Ishikawa (cell line): ENCODE data around the gene RPS6KA6.

ENCODE experiments used
- CEBPB ChIP-seq: IDR thresholded peaks from 2 replicates; pipeline ENCODE4 v1.6.1; 2012
- CREB1 ChIP-seq: IDR thresholded peaks from 2 replicates; pipeline ENCODE4 v1.6.1; 2012; ENCODE audit warnings: low read depth
- EGR1 ChIP-seq: IDR thresholded peaks from 2 replicates; pipeline ENCODE4 v1.6.1; 2012
- EP300 ChIP-seq: IDR thresholded peaks from 2 replicates; pipeline ENCODE4 v1.6.1; 2012; ENCODE audit warnings: borderline replicate concordance
- FOXM1 ChIP-seq: IDR thresholded peaks from 2 replicates; pipeline ENCODE4 v1.6.1; 2012; ENCODE audit warnings: low read depth, borderline replicate concordance
- MAX ChIP-seq: IDR thresholded peaks from 2 replicates; pipeline ENCODE4 v1.6.1; 2012
- NFIC ChIP-seq: IDR thresholded peaks from 2 replicates; pipeline ENCODE4 v1.6.1; 2012
- RAD21 ChIP-seq: IDR thresholded peaks from 2 replicates; pipeline ENCODE4 v1.6.1; 2012; ENCODE audit warnings: low read depth
- REST ChIP-seq: IDR thresholded peaks from 2 replicates; pipeline ENCODE4 v1.6.1; 2012; ENCODE audit warnings: low read depth, mild to moderate bottlenecking
- TAF1 ChIP-seq: IDR thresholded peaks from 2 replicates; pipeline ENCODE4 v1.6.1; 2012; ENCODE audit warnings: low read depth, mild to moderate bottlenecking
- TCF12 ChIP-seq: IDR thresholded peaks from 2 replicates; pipeline ENCODE4 v1.6.1; 2012; ENCODE audit warnings: low read depth
- TEAD4 ChIP-seq: IDR thresholded peaks from 2 replicates; pipeline ENCODE4 v1.6.1; 2012
- YY1 ChIP-seq: IDR thresholded peaks from 2 replicates; pipeline ENCODE4 v1.6.1; 2012; ENCODE audit warnings: low read depth
- ZBTB7A ChIP-seq: IDR thresholded peaks from 2 replicates; pipeline ENCODE4 v1.6.1; 2012; ENCODE audit warnings: low read depth
- TF ChIP-seq, protein P1 (sequence below): IDR thresholded peaks from 2 replicates; pipeline ENCODE4 v1.6.1; 2012

RPS6KA6 gene

GRCh38 chrX:84188320-84188834, 378 bp upstream of the RPS6KA6 start:
- no peak for TF ChIP-seq EP300
- TF ChIP-seq TCF12, result no peak
- TF ChIP-seq EGR1, result no peak
- no peak for TF ChIP-seq REST
- TF ChIP-seq ZBTB7A, result no peak
- no peak for TF ChIP-seq YY1

GRCh38 chrX:84186603-84187532, 1.1 kb downstream of the RPS6KA6 start:
- TF ChIP-seq FOXM1, result no peak
- no peak for TF ChIP-seq NFIC
- TF ChIP-seq RAD21, result no peak
- no peak for TF ChIP-seq CREB1
- no peak for TF ChIP-seq YY1
- no peak for TF ChIP-seq TAF1

GRCh38 chrX:84182516-84182915, 5.5 kb downstream of the RPS6KA6 start:
- TF ChIP-seq YY1 (no peak), TAF1 (no peak), ZBTB7A (no peak), NFIC (no peak), EP300 (no peak), TCF12 (no peak), CREB1 (no peak), EGR1 (no peak), MAX (no peak), CEBPB (no peak), FOXM1 (no peak)

DNA sequence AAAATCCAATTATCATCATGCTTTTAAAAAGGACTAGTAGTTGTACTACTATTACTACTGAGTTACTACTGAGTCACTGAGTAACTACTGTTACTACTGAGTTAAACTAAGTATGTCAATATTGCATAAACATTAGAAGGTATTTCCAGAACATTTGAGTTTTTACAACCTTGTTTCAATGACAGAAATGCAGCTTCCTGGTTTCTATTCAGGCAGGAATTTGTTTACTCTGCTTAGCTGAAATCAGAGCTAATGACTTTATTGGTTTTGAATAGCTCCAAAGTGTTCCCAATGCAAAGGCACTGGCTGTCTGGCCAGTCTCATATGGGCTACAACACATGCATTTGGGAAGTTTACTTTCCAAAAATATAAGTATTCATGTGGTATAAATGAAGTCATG, 12.0 kb downstream of the RPS6KA6 start:
- no peak for TF ChIP-seq RAD21
- no peak for TF ChIP-seq MAX
- TF ChIP-seq, protein P1, sequence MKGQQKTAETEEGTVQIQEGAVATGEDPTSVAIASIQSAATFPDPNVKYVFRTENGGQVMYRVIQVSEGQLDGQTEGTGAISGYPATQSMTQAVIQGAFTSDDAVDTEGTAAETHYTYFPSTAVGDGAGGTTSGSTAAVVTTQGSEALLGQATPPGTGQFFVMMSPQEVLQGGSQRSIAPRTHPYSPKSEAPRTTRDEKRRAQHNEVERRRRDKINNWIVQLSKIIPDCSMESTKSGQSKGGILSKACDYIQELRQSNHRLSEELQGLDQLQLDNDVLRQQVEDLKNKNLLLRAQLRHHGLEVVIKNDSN, result no peak
- no peak for TF ChIP-seq TEAD4

DNA sequence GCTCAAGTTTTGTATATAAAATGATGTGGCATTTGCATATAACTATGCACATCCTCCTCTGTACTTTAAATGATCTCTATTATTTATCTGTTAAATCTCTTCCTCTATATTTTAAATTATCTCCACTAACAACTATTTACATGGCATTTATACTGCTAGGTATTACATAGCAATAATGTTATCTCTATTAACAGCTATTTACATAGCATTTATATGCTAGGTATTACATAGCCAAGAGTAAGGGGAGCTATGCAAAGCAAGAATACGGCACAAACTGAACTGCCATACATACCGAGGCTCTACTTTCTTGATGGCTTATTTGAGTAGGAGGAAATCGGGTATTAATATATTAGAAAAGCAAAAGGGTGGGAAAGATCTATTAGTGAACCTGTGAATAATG, 12.7 kb downstream of the RPS6KA6 start:
- TF ChIP-seq CEBPB (no peak), NFIC (no peak), TCF12 (no peak), TAF1 (no peak), MAX (no peak), REST (no peak), TEAD4 (no peak), EP300 (no peak), FOXM1 (no peak), CREB1 (no peak), YY1 (no peak), ZBTB7A (no peak), EGR1 (no peak)
- TF ChIP-seq, protein P1, result no peak

DNA sequence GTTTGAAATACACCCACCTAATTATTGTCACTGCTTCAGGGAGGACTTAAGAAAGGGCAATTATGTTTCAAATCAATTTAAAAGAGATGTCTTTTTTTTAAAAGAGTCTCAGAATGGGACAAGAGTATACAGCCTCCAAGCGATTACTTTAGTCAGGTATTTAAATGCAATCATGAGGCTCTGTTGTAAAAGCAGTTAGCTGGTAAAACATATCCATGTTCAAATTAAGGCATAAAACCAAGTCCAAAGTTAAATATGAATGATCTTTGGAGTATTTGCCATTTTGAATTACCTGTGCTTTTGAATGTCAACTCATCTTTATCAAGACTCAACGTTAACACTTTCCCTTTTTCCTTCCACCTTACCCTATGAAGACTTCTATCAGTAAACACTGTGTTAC, 13.7 kb downstream of the RPS6KA6 start:
- TF ChIP-seq RAD21 (no peak), NFIC (no peak), EGR1 (no peak), CEBPB (no peak), ZBTB7A (no peak), FOXM1 (no peak), CREB1 (no peak), TAF1 (no peak), TCF12 (no peak)
- TF ChIP-seq, protein P1, result no peak
